SK-N-SH (cell line): ENCODE results near the gene TMEM202. TPM values are rescaled to one million over a fixed set of nuclear protein-coding genes. Genes with fewer than 3 reads are reported as not detected.

Source experiments
- CTCF ChIA-PET: fragments of 300-600, 350-600 bp; formaldehyde crosslinking; extraction: SDS; loops from one replicate; lab custom pipeline; 2021; lab: Yijun Ruan, JAX
- POLR2A ChIA-PET: fragments of 350-600 bp; sonication (Branson Sonifier 250); formaldehyde crosslinking; extraction: SDS; loops from one replicate; lab custom pipeline; 2020; ENCODE audit warnings: antibody characterized with exemption, inconsistent platforms; lab: Yijun Ruan, JAX
- DNase-seq: peaks from one replicate; pipeline ENCODE4 v3.0.0; 2012
- H2AFZ ChIP-seq: fragments of 200-600 bp; sonication (generic); 2 replicates; pipeline ENCODE4 v1.8.1; 2016; ENCODE audit warnings: antibody characterized with exemption, mild to moderate bottlenecking, low read depth
- H3F3A ChIP-seq: fragments of 200-600 bp; sonication (generic); replicated peaks from 2 replicates; pipeline ENCODE3; 2016; ENCODE audit warnings: antibody characterized with exemption, mild to moderate bottlenecking; ENCODE audit not compliant: insufficient read depth
- H3K27ac ChIP-seq, 2 experiments: fragments of 200-500 bp in 1 of 2; fragments of 200-600 bp in 1 of 2; sonication (Bioruptor generic) in 1 of 2; sonication (generic), shearing (Covaris generic) in 1 of 2; 2 replicates each; pipeline versions ENCODE4 v1.5.1 to v1.6.1; 2014 to 2016; ENCODE audit warnings: low read depth in 2 of 2, inconsistent platforms in 1 of 2, low read length in 1 of 2, mild to moderate bottlenecking in 1 of 2, mixed read lengths in 1 of 2
- H3K27me3 ChIP-seq: fragments of 200-600 bp; sonication (generic), shearing (Covaris generic); 2 replicates; pipeline ENCODE4 v1.6.1; 2016; ENCODE audit warnings: mixed run types; ENCODE audit not compliant: insufficient read depth
- H3K36me3 ChIP-seq, 2 experiments: fragments of 200-500 bp in 1 of 2; fragments of 200-600 bp in 1 of 2; sonication (Bioruptor generic) in 1 of 2; sonication (generic) in 1 of 2; replicated peaks in 1 of 2; 2 replicates each; pipeline versions ENCODE3 to v1.5.1; 2014 to 2016; ENCODE audit warnings: low read length in 1 of 2, mild to moderate bottlenecking in 1 of 2; ENCODE audit not compliant: insufficient read depth in 2 of 2, control insufficient read depth in 1 of 2
- H3K4me1 ChIP-seq, 2 experiments: fragments of 200-500 bp in 1 of 2; fragments of 200-600 bp in 1 of 2; sonication (Bioruptor generic) in 1 of 2; sonication (generic), shearing (Covaris generic) in 1 of 2; 2 replicates each; pipeline versions ENCODE4 v1.5.1 to v1.6.1; 2014 to 2016; ENCODE audit warnings: low read depth in 1 of 2, low read length in 1 of 2, mixed run types in 1 of 2; ENCODE audit not compliant: insufficient read depth in 2 of 2, control insufficient read depth in 1 of 2
- H3K4me2 ChIP-seq: fragments of 200-600 bp; sonication (generic), shearing (Covaris generic); 2 replicates; pipeline ENCODE4 v1.6.1; 2017; ENCODE audit warnings: mixed run types
- H3K4me3 ChIP-seq, 2 experiments: fragments of 200-500 bp in 1 of 2; fragments of 200-600 bp in 1 of 2; sonication (Bioruptor generic) in 1 of 2; sonication (generic), shearing (Covaris generic) in 1 of 2; 2 replicates each; pipeline versions ENCODE4 v1.5.1 to v1.8.1; 2014 to 2016; ENCODE audit warnings: low read depth in 2 of 2, inconsistent platforms in 1 of 2, low read length in 1 of 2, mild to moderate bottlenecking in 1 of 2, mixed read lengths in 1 of 2, moderate library complexity in 1 of 2
- H3K79me2 ChIP-seq: fragments of 200-600 bp; sonication (generic); 2 replicates; pipeline ENCODE4 v1.8.1; 2017; ENCODE audit warnings: mild to moderate bottlenecking; ENCODE audit not compliant: insufficient read depth
- H3K9ac ChIP-seq: fragments of 200-600 bp; sonication (generic); 2 replicates; pipeline ENCODE4 v1.6.1; 2017; ENCODE audit warnings: mixed run types
- H3K9me2 ChIP-seq: fragments of 200-600 bp; sonication (generic); 2 replicates; pipeline ENCODE4 v1.6.1; 2017; ENCODE audit warnings: mixed run types
- H3K9me3 ChIP-seq: fragments of 200-600 bp; sonication (generic); 2 replicates; pipeline ENCODE4 v1.6.1; 2017; ENCODE audit warnings: mixed run types, mild to moderate bottlenecking, moderate library complexity
- H4K20me1 ChIP-seq: fragments of 200-600 bp; sonication (generic); 2 replicates; pipeline ENCODE4 v1.6.1; 2017; ENCODE audit warnings: mild to moderate bottlenecking, mixed run types; ENCODE audit not compliant: insufficient read depth
- CHD2 ChIP-seq: fragments of 150-350 bp; IDR thresholded peaks from 2 replicates; pipeline ENCODE4 v1.6.1; 2018; ENCODE audit warnings: low read length; ENCODE audit not compliant: partially characterized antibody
- CTCF ChIP-seq: fragments of 200-600 bp; sonication (generic); IDR thresholded peaks from 2 replicates; pipeline ENCODE4 v1.6.1; 2017; ENCODE audit warnings: antibody characterized with exemption, mild to moderate bottlenecking, moderate library complexity
- ELF1 ChIP-seq: IDR thresholded peaks from 2 replicates; pipeline ENCODE4 v1.4.0; 2012
- EP300 ChIP-seq, 2 experiments: IDR thresholded peaks; 2 replicates each; pipeline versions ENCODE4 v1.4.0 to v1.6.1; 2012; ENCODE audit warnings: borderline replicate concordance in 1 of 2, low read depth in 1 of 2, low read length in 1 of 2
- EZH2phosphoT487 ChIP-seq: fragments of 200-600 bp; sonication (generic); IDR thresholded peaks from 2 replicates; pipeline ENCODE4 v1.6.1; 2017; ENCODE audit warnings: low read depth, mixed run types, mild to moderate bottlenecking, antibody characterized with exemption, moderate library complexity, borderline replicate concordance
- FOXJ3 ChIP-seq: sonication (generic); formaldehyde crosslinking; IDR thresholded peaks from 2 replicates; pipeline ENCODE4 v1.5.1; 2020; ENCODE audit warnings: mild to moderate bottlenecking, missing genetic modification reagents
- FOXM1 ChIP-seq: IDR thresholded peaks from 2 replicates; pipeline ENCODE4 v1.4.0; 2012; ENCODE audit warnings: low read depth, mild to moderate bottlenecking
- GATA2 ChIP-seq: sonication (generic); formaldehyde crosslinking; IDR thresholded peaks from 2 replicates; pipeline ENCODE4 v1.5.0; 2020; ENCODE audit warnings: mild to moderate bottlenecking, missing genetic modification reagents
- MEF2A ChIP-seq: IDR thresholded peaks from 2 replicates; pipeline ENCODE4 v1.4.0; 2012; ENCODE audit warnings: low read depth, borderline replicate concordance
- MXI1 ChIP-seq: IDR thresholded peaks from 2 replicates; pipeline ENCODE4 v1.6.1; 2012; ENCODE audit warnings: mild to moderate bottlenecking, low read depth, low read length, improper control_type of control experiment
- NFIC ChIP-seq: IDR thresholded peaks from 2 replicates; pipeline ENCODE4 v1.4.0; 2012; ENCODE audit warnings: borderline replicate concordance
- PBX3 ChIP-seq: IDR thresholded peaks from 2 replicates; pipeline ENCODE4; 2012
- POLR2AphosphoS5 ChIP-seq: IDR thresholded peaks from 2 replicates; pipeline ENCODE4 v1.6.1; 2012; ENCODE audit warnings: low read depth, low read length
- RAD21 ChIP-seq: IDR thresholded peaks from 2 replicates; pipeline ENCODE4 v1.6.1; 2012; ENCODE audit warnings: mild to moderate bottlenecking, low read length
- RFX5 ChIP-seq: IDR thresholded peaks from 2 replicates; pipeline ENCODE4 v1.6.1; 2012; ENCODE audit warnings: mild to moderate bottlenecking, improper control_type of control experiment, low read length
- RXRA ChIP-seq: IDR thresholded peaks from 2 replicates; pipeline ENCODE4 v1.4.0; 2012; ENCODE audit warnings: low read depth, mild to moderate bottlenecking, borderline replicate concordance
- SIN3A ChIP-seq: IDR thresholded peaks from 2 replicates; pipeline ENCODE4 v1.6.1; 2012; ENCODE audit warnings: low read depth, mild to moderate bottlenecking, low read length, moderate library complexity, borderline replicate concordance
- TCF12 ChIP-seq: IDR thresholded peaks from 2 replicates; pipeline ENCODE4 v1.4.0; 2012
- TEAD4 ChIP-seq: IDR thresholded peaks from 2 replicates; pipeline ENCODE4 v1.4.0; 2012; ENCODE audit warnings: mild to moderate bottlenecking, borderline replicate concordance; ENCODE audit not compliant: insufficient read depth
- USF1 ChIP-seq: IDR thresholded peaks from 2 replicates; pipeline ENCODE4 v1.4.0; 2012; ENCODE audit warnings: low read depth, borderline replicate concordance
- YY1 ChIP-seq: IDR thresholded peaks from 2 replicates; pipeline ENCODE4 v1.4.0; 2012; ENCODE audit warnings: low read depth, mild to moderate bottlenecking
- WGBS: methylation state at CpG from one replicate; pipeline ENCODE4 v1.1.6; 2017; ENCODE audit warnings: low lambda C conversion rate; 5-methylcytosine and 5-hydroxymethylcytosine counted together
- polyA plus RNA-seq, 3 experiments: library from polyadenylated mRNA; depleted of rRNA; stranded (reverse); fragments of >200 nt; gene quantifications; 2 replicates each; pipeline ENCODE4 v1.2.3, GENCODE V29; 2012
- TF ChIP-seq, protein P1 (sequence below): fragments of 150-350 bp; IDR thresholded peaks from 2 replicates; pipeline ENCODE4 v1.6.1; 2017; ENCODE audit warnings: antibody characterized with exemption, low read length, low read depth, borderline replicate concordance
- TF ChIP-seq, protein P2 (sequence below): IDR thresholded peaks from 2 replicates; pipeline ENCODE4 v1.4.0; 2012; ENCODE audit warnings: low read depth
- TF ChIP-seq, protein P3 (sequence below): IDR thresholded peaks from 2 replicates; pipeline ENCODE4 v1.6.1; 2012; ENCODE audit warnings: mild to moderate bottlenecking, low read depth, low read length, moderate library complexity

TMEM202 gene
- polyA plus RNA-seq, 1 of the 3 experiments (the other 2 are of a cell fraction): not detected

GRCh38 chr15:72375846-72376581 lies 22.1 kb upstream of the TMEM202 start, which contains the start of gene HEXA:
Gene HEXA (minus strand): TSS chr15:72376014. CDS start chr15:72375972, 42 bp downstream.
- Histone ChIP-seq H3K4me3 (peak within 1 kb of the TSS; percentile 81 to 95), H3K79me2 (peaks cover 41% of the 10 kb centered on the region), H3F3A (peaks cover 11% of the 10 kb centered on the region), H3K27ac (peak within 1 kb of the TSS; percentile 49 to 88), H4K20me1 (no peaks in the 10 kb centered on the region), H3K36me3 (no peaks in the 10 kb centered on the region), H3K9me3 (no peaks in the 10 kb centered on the region), H3K9ac (peak within 1 kb of the TSS; percentile 83), H3K27me3 (no peaks in the 10 kb centered on the region), H3K9me2 (no peaks in the 10 kb centered on the region), H3K4me2 (peak within 1 kb of the TSS; percentile 90), H3K4me1 (peaks cover 7 to 11% of the 10 kb centered on the region in 2 experiments; a peak in 3 of 4 replicates), H2AFZ (peak within 1 kb of the TSS; percentile 99)
- CTCF ChIA-PET: interaction anchor here (0.7 to 1.3 kb wide), 4 partner anchors 13 to 63 kb away, joined by 3 to 4 read pairs (median 3); no protein-coding TSS in a partner anchor
- WGBS: 2% methylated on average over 33 of the region's 50 CpGs
- DNase-seq: peak; percentile 99
- POLR2A ChIA-PET: interaction anchor here (0.6 to 1.4 kb wide), 7 partner anchors 9 to 98 kb away, joined by 3 to 6 read pairs (median 4); partner anchors contain the start of genes ARIH1 and CELF6
- no peak; the same call in 1 of the 2 replicates for TF ChIP-seq FOXM1
- TF ChIP-seq TCF12: peak; percentile 34; the same call in 1 of the 2 replicates
- peak; percentile 77 for TF ChIP-seq ELF1
- TF ChIP-seq CHD2: peak; percentile 78
- TF ChIP-seq FOXJ3 (CRISPR knock-in tag): no peak
- no peak for TF ChIP-seq MEF2A
- TF ChIP-seq, protein P1, sequence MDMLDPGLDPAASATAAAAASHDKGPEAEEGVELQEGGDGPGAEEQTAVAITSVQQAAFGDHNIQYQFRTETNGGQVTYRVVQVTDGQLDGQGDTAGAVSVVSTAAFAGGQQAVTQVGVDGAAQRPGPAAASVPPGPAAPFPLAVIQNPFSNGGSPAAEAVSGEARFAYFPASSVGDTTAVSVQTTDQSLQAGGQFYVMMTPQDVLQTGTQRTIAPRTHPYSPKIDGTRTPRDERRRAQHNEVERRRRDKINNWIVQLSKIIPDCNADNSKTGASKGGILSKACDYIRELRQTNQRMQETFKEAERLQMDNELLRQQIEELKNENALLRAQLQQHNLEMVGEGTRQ: peak; percentile 100
- TF ChIP-seq PBX3: peak; percentile 31
- 0 out of 2 replicates have a peak, but pooled peaks have one; percentile 8 for TF ChIP-seq TEAD4
- TF ChIP-seq CTCF: no peak
- TF ChIP-seq EP300 (IDR thresholded peaks at IDR 0.05; ENCODE audit: borderline replicate concordance in 1 of 2, low read depth in 1 of 2, low read length in 1 of 2): peak in 1 of 2 experiments; percentile 53; a peak in 2 of 4 replicates
- no peak for TF ChIP-seq RFX5
- peak; percentile 100 for TF ChIP-seq USF1
- TF ChIP-seq MXI1: peak; percentile 60; the same call in 1 of the 2 replicates
- TF ChIP-seq EZH2phosphoT487: no peak
- peak; percentile 96 for TF ChIP-seq SIN3A
- TF ChIP-seq, protein P2, sequence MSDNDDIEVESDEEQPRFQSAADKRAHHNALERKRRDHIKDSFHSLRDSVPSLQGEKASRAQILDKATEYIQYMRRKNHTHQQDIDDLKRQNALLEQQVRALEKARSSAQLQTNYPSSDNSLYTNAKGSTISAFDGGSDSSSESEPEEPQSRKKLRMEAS: peak; percentile 95
- TF ChIP-seq NFIC: peak; percentile 60; the same call in 1 of the 2 replicates
- no peak for TF ChIP-seq GATA2 (CRISPR knock-in tag)
- TF ChIP-seq, protein P3, sequence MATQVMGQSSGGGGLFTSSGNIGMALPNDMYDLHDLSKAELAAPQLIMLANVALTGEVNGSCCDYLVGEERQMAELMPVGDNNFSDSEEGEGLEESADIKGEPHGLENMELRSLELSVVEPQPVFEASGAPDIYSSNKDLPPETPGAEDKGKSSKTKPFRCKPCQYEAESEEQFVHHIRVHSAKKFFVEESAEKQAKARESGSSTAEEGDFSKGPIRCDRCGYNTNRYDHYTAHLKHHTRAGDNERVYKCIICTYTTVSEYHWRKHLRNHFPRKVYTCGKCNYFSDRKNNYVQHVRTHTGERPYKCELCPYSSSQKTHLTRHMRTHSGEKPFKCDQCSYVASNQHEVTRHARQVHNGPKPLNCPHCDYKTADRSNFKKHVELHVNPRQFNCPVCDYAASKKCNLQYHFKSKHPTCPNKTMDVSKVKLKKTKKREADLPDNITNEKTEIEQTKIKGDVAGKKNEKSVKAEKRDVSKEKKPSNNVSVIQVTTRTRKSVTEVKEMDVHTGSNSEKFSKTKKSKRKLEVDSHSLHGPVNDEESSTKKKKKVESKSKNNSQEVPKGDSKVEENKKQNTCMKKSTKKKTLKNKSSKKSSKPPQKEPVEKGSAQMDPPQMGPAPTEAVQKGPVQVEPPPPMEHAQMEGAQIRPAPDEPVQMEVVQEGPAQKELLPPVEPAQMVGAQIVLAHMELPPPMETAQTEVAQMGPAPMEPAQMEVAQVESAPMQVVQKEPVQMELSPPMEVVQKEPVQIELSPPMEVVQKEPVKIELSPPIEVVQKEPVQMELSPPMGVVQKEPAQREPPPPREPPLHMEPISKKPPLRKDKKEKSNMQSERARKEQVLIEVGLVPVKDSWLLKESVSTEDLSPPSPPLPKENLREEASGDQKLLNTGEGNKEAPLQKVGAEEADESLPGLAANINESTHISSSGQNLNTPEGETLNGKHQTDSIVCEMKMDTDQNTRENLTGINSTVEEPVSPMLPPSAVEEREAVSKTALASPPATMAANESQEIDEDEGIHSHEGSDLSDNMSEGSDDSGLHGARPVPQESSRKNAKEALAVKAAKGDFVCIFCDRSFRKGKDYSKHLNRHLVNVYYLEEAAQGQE: peak; percentile 60; the same call in 1 of the 2 replicates
- TF ChIP-seq RAD21: 0 out of 2 replicates have a peak, but pooled peaks have one; percentile 4
- peak; percentile 70 for TF ChIP-seq YY1
- TF ChIP-seq POLR2AphosphoS5: peak; percentile 94
- TF ChIP-seq RXRA: no peak
